SK-N-SH (cell line): ENCODE results near the gene HCN4.

Experiments
- CHD2 ChIP-seq: fragments of 150-350 bp; IDR thresholded peaks from 2 replicates; pipeline ENCODE4 v1.6.1; 2018; ENCODE audit warnings: low read length; ENCODE audit not compliant: partially characterized antibody
- CTCF ChIP-seq: fragments of 200-600 bp; sonication (generic); IDR thresholded peaks from 2 replicates; pipeline ENCODE4 v1.6.1; 2017; ENCODE audit warnings: antibody characterized with exemption, mild to moderate bottlenecking, moderate library complexity
- EP300 ChIP-seq, 2 experiments: IDR thresholded peaks; 2 replicates each; pipeline versions ENCODE4 v1.4.0 to v1.6.1; 2012; ENCODE audit warnings: borderline replicate concordance in 1 of 2, low read depth in 1 of 2, low read length in 1 of 2
- EZH2phosphoT487 ChIP-seq: fragments of 200-600 bp; sonication (generic); IDR thresholded peaks from 2 replicates; pipeline ENCODE4 v1.6.1; 2017; ENCODE audit warnings: low read depth, mixed run types, mild to moderate bottlenecking, antibody characterized with exemption, moderate library complexity, borderline replicate concordance
- GABPA ChIP-seq: IDR thresholded peaks from 2 replicates; pipeline ENCODE4 v1.4.0; 2012; ENCODE audit warnings: low read depth, mild to moderate bottlenecking
- IRF3 ChIP-seq: fragments of 150-350 bp; IDR thresholded peaks from 2 replicates; pipeline ENCODE4 v1.6.1; 2016; ENCODE audit warnings: mild to moderate bottlenecking, low read depth, low read length
- MAX ChIP-seq: IDR thresholded peaks from 2 replicates; pipeline ENCODE4 v1.4.0; 2012; ENCODE audit warnings: low read depth
- MXI1 ChIP-seq: IDR thresholded peaks from 2 replicates; pipeline ENCODE4 v1.6.1; 2012; ENCODE audit warnings: mild to moderate bottlenecking, low read depth, low read length, improper control_type of control experiment
- POLR2AphosphoS5 ChIP-seq: IDR thresholded peaks from 2 replicates; pipeline ENCODE4 v1.6.1; 2012; ENCODE audit warnings: low read depth, low read length
- RCOR1 ChIP-seq: fragments of 150-350 bp; IDR thresholded peaks from 2 replicates; pipeline ENCODE4 v1.6.1; 2017; ENCODE audit warnings: antibody characterized with exemption, low read length
- TAF1 ChIP-seq: IDR thresholded peaks from 2 replicates; pipeline ENCODE4 v1.6.1; 2012; ENCODE audit warnings: low read depth, mild to moderate bottlenecking, low read length, moderate library complexity, borderline replicate concordance
- USF2 ChIP-seq: fragments of 150-350 bp; IDR thresholded peaks from 2 replicates; pipeline ENCODE4 v1.6.1; 2017; ENCODE audit warnings: antibody characterized with exemption, low read length, low read depth, borderline replicate concordance
- ZBTB33 ChIP-seq: IDR thresholded peaks from 2 replicates; pipeline ENCODE4 v1.4.0; 2012; ENCODE audit warnings: low read depth, borderline replicate concordance

GRCh38 chr15:73286311-73286710, 82.4 kb downstream of the HCN4 start:
- TF ChIP-seq EZH2phosphoT487 (no peak), CTCF (no peak), EP300 (IDR thresholded peaks at IDR 0.05; ENCODE audit: borderline replicate concordance in 1 of 2, low read depth in 1 of 2, low read length in 1 of 2) (no peak), RCOR1 (no peak), GABPA (no peak), MAX (no peak), IRF3 (no peak), CHD2 (no peak), USF2 (no peak), POLR2AphosphoS5 (no peak), TAF1 (no peak), ZBTB33 (no peak), MXI1 (no peak)
